HepG2 (cell line): ENCODE results near the gene PA2G4. TPM values are rescaled to one million over a fixed set of nuclear protein-coding genes. Genes with fewer than 3 reads are reported as not detected.
A peak's percentile ranks its signal among the peaks of the same experiment; 100 is the strongest.

Experiments
- ARNT2 ChIP-seq: sonication (generic); formaldehyde crosslinking; IDR thresholded peaks from 2 replicates; pipeline ENCODE4 v1.8.0; 2022; ENCODE audit warnings: mild to moderate bottlenecking, low read depth, missing genetic modification reagents, moderate library complexity
- KDM2A ChIP-seq: sonication (generic); formaldehyde crosslinking; IDR thresholded peaks from 2 replicates; pipeline ENCODE4 v1.4.0; 2020; ENCODE audit warnings: low read depth, missing genetic modification reagents, borderline replicate concordance
- RCOR2 ChIP-seq: IDR thresholded peaks from 2 replicates; pipeline ENCODE4 v1.6.1; 2016; ENCODE audit warnings: missing biosample characterization, missing genetic modification reagents
- ZFP90 ChIP-seq: sonication (generic); formaldehyde crosslinking; IDR thresholded peaks from 2 replicates; pipeline ENCODE4 v1.8.0; 2022; ENCODE audit warnings: missing genetic modification reagents, mild to moderate bottlenecking, inconsistent platforms, borderline replicate concordance
- ZNF446 ChIP-seq: sonication (generic); formaldehyde crosslinking; IDR thresholded peaks from 2 replicates; pipeline ENCODE4 v1.5.0; 2020; ENCODE audit warnings: mild to moderate bottlenecking, missing genetic modification reagents
- ZNF451 ChIP-seq: sonication (generic); formaldehyde crosslinking; IDR thresholded peaks from 2 replicates; pipeline ENCODE4 v1.5.0; 2020; ENCODE audit warnings: mild to moderate bottlenecking, missing genetic modification reagents
- ZNF703 ChIP-seq: sonication (generic); formaldehyde crosslinking; IDR thresholded peaks from 2 replicates; pipeline ENCODE4 v1.5.1; 2020; ENCODE audit warnings: missing genetic modification reagents, mild to moderate bottlenecking, moderate library complexity, borderline replicate concordance
- polyA plus RNA-seq, 8 experiments: library from polyadenylated mRNA; depleted of rRNA in 3 of 8; stranded (reverse) in 7 of 8; unstranded in 1 of 8; fragments of >200 nt; fragmentation: Illumina TruSeq in 4 of 8; extraction: Trizol in 4 of 8; gene quantifications; 2 replicates each; pipeline versions ENCODE4 v1.2.1 to v1.2.3, GENCODE V29; 2011 to 2016; ENCODE audit warnings: low read depth in 4 of 8, missing spikeins in 1 of 8, mixed read lengths in 1 of 8; ENCODE audit not compliant: insufficient read depth in 1 of 8
- total RNA-seq, 5 experiments: library from RNA; depleted of rRNA; stranded (reverse); fragments of >200 nt; fragmentation: Illumina TruSeq; extraction: Trizol; gene quantifications; 2 replicates each; pipeline ENCODE4 v1.2.3, GENCODE V29; 2016; ENCODE audit warnings: low read depth in 1 of 5
- TF ChIP-seq, protein P1 (sequence below), 2 experiments: sonication (generic) in 1 of 2; formaldehyde crosslinking in 1 of 2; IDR thresholded peaks; 2 replicates each; pipeline versions ENCODE4 v1.4.0 to v1.6.1; 2016 to 2020; ENCODE audit warnings: borderline replicate concordance in 1 of 2, low read depth in 1 of 2, mild to moderate bottlenecking in 1 of 2, missing genetic modification reagents in 1 of 2
- TF ChIP-seq, protein P2 (sequence below), 2 experiments: sonication (generic) in 1 of 2; formaldehyde crosslinking in 1 of 2; IDR thresholded peaks; 2 replicates each; pipeline versions ENCODE4 v1.4.0 to v1.6.1; 2018 to 2020; ENCODE audit warnings: missing genetic modification reagents in 2 of 2, borderline replicate concordance in 1 of 2, low read depth in 1 of 2, mild to moderate bottlenecking in 1 of 2, missing biosample characterization in 1 of 2
- TF ChIP-seq, protein P3 (sequence below): sonication (generic); formaldehyde crosslinking; IDR thresholded peaks from 2 replicates; pipeline ENCODE4 v1.5.1; 2020; ENCODE audit warnings: missing genetic modification reagents, mild to moderate bottlenecking, borderline replicate concordance
- TF ChIP-seq, protein P4 (sequence below): sonication (generic); formaldehyde crosslinking; IDR thresholded peaks from 2 replicates; pipeline ENCODE4 v1.8.0; 2022; ENCODE audit warnings: missing genetic modification reagents, low read depth, mild to moderate bottlenecking, borderline replicate concordance
- TF ChIP-seq, protein P5 (sequence below): sonication (generic); formaldehyde crosslinking; IDR thresholded peaks from 2 replicates; pipeline ENCODE4 v1.8.0; 2022; ENCODE audit warnings: mild to moderate bottlenecking, missing genetic modification reagents; ENCODE audit not compliant: insufficient replicate concordance
- TF ChIP-seq, protein P6 (sequence below): sonication (generic); formaldehyde crosslinking; IDR thresholded peaks from 2 replicates; pipeline ENCODE4 v1.8.0; 2022; ENCODE audit warnings: mild to moderate bottlenecking, missing genetic modification reagents, moderate library complexity
- TF ChIP-seq, protein P7 (sequence below), 2 experiments: fragments of 450-650 bp in 1 of 2; sonication (generic) in 1 of 2; formaldehyde crosslinking; IDR thresholded peaks; 2 replicates each; pipeline versions ENCODE4 v1.5.0 to v1.8.0; 2020 to 2022; ENCODE audit warnings: mild to moderate bottlenecking in 1 of 2, missing genetic modification reagents in 1 of 2

The PA2G4 gene
- total and polyA plus RNA-seq, 2 of the 13 experiments (the other 11 are each of a cell fraction or from before 2014, with no cell fraction given): 147 to 240 TPM

DNA sequence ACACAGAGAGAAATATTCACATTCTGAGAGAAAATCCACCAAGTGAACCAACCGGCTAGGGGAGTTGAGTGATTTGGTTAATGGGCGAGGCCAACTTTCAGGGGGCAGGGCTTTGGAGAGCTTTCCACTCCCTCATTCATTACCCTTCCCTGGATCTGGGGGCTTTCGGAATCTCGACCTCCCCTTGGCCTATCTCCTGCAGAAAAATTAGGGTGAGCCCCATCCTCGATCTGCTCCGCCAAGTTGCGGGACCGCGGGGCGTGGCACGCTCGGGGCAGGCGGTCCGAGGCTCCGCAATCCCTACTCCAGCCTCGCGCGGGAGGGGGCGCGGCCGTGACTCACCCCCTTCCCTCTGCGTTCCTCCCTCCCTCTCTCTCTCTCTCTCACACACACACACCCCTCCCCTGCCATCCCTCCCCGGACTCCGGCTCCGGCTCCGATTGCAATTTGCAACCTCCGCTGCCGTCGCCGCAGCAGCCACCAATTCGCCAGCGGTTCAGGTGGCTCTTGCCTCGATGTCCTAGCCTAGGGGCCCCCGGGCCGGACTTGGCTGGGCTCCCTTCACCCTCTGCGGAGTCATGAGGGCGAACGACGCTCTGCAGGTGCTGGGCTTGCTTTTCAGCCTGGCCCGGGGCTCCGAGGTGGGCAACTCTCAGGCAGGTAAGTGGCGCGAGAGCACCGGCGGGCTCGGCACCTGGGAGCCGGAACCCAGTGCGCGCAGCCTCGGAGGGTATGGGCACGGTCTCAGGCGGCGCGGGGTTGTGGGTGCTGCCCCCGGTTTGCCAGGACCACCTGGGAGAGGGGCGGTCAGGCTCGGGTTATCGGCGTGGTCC is 24.4 kb upstream of the PA2G4 start, which contains the start of gene ERBB3 (continued):
- TF ChIP-seq, protein P1, sequence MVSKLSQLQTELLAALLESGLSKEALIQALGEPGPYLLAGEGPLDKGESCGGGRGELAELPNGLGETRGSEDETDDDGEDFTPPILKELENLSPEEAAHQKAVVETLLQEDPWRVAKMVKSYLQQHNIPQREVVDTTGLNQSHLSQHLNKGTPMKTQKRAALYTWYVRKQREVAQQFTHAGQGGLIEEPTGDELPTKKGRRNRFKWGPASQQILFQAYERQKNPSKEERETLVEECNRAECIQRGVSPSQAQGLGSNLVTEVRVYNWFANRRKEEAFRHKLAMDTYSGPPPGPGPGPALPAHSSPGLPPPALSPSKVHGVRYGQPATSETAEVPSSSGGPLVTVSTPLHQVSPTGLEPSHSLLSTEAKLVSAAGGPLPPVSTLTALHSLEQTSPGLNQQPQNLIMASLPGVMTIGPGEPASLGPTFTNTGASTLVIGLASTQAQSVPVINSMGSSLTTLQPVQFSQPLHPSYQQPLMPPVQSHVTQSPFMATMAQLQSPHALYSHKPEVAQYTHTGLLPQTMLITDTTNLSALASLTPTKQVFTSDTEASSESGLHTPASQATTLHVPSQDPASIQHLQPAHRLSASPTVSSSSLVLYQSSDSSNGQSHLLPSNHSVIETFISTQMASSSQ (IDR thresholded peaks at IDR 0.05; ENCODE audit: low read depth): no peak
- TF ChIP-seq, protein P1 (CRISPR knock-in tag; IDR thresholded peaks at IDR 0.05; ENCODE audit: borderline replicate concordance): peak; percentile 46
- TF ChIP-seq ZNF703 (peak; percentile 55; the same call in 1 of the 2 replicates), ZNF451 (CRISPR knock-in tag) (peak; percentile 56; the same call in 1 of the 2 replicates), ZNF446 (CRISPR knock-in tag) (no peak), ARNT2 (CRISPR knock-in tag) (no peak; the same call in 1 of the 2 replicates), RCOR2 (CRISPR knock-in tag) (no peak), ZFP90 (CRISPR knock-in tag) (0 out of 2 replicates have a peak, but pooled peaks have one; percentile 18), KDM2A (CRISPR knock-in tag) (peak; percentile 83)
- TF ChIP-seq, protein P2, sequence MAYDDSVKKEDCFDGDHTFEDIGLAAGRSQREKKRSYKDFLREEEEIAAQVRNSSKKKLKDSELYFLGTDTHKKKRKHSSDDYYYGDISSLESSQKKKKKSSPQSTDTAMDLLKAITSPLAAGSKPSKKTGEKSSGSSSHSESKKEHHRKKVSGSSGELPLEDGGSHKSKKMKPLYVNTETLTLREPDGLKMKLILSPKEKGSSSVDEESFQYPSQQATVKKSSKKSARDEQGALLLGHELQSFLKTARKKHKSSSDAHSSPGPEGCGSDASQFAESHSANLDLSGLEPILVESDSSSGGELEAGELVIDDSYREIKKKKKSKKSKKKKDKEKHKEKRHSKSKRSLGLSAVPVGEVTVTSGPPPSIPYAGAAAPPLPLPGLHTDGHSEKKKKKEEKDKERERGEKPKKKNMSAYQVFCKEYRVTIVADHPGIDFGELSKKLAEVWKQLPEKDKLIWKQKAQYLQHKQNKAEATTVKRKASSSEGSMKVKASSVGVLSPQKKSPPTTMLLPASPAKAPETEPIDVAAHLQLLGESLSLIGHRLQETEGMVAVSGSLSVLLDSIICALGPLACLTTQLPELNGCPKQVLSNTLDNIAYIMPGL (CRISPR knock-in tag; IDR thresholded peaks at IDR 0.05; ENCODE audit: borderline replicate concordance in 1 of 2, low read depth in 1 of 2): peak in 1 of 2 experiments; percentile 86; a peak in 2 of 4 replicates
- TF ChIP-seq, protein P3, sequence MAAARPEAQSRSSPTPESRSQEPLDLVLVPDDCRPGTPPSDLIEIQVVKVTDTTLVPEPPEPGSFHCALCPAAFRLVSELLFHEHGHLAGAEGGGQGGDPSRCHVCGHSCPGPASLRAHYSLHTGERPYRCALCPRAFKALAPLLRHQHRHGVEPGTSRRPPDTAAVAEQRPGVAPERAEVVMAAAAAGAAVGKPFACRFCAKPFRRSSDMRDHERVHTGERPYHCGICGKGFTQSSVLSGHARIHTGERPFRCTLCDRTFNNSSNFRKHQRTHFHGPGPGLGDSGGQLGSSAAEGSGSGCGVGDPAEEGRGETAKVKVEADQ (CRISPR knock-in tag): peak; percentile 10; the same call in 1 of the 2 replicates
- TF ChIP-seq, protein P4, sequence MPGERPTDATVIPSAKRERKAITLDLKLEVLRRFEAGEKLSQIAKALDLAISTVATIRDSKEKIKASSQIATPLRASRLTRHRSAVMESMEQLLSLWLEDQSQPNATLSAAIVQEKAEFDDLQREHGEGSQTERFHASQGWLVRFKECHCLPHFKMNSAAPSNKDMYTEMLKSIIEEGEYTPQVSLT (CRISPR knock-in tag): no peak
- TF ChIP-seq, protein P5, sequence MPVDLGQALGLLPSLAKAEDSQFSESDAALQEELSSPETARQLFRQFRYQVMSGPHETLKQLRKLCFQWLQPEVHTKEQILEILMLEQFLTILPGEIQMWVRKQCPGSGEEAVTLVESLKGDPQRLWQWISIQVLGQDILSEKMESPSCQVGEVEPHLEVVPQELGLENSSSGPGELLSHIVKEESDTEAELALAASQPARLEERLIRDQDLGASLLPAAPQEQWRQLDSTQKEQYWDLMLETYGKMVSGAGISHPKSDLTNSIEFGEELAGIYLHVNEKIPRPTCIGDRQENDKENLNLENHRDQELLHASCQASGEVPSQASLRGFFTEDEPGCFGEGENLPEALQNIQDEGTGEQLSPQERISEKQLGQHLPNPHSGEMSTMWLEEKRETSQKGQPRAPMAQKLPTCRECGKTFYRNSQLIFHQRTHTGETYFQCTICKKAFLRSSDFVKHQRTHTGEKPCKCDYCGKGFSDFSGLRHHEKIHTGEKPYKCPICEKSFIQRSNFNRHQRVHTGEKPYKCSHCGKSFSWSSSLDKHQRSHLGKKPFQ (CRISPR knock-in tag): peak; percentile 2
- TF ChIP-seq, protein P6, sequence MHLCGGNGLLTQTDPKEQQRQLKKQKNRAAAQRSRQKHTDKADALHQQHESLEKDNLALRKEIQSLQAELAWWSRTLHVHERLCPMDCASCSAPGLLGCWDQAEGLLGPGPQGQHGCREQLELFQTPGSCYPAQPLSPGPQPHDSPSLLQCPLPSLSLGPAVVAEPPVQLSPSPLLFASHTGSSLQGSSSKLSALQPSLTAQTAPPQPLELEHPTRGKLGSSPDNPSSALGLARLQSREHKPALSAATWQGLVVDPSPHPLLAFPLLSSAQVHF (CRISPR knock-in tag): peak; percentile 51; the same call in 1 of the 2 replicates
- TF ChIP-seq, protein P7, sequence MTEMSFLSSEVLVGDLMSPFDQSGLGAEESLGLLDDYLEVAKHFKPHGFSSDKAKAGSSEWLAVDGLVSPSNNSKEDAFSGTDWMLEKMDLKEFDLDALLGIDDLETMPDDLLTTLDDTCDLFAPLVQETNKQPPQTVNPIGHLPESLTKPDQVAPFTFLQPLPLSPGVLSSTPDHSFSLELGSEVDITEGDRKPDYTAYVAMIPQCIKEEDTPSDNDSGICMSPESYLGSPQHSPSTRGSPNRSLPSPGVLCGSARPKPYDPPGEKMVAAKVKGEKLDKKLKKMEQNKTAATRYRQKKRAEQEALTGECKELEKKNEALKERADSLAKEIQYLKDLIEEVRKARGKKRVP (CRISPR knock-in tag; IDR thresholded peaks at IDR 0.05): peak in 1 of 2 experiments; percentile 77; a peak in 2 of 4 replicates
